Gastroesophageal sphincter (tissue), 3 donors: Measurements from ENCODE around the gene TP53TG5.

ENCODE experiments used
- CTCF ChIP-seq, 4 experiments: fragments of 200-600 bp in 2 of 4; fragments of 450-650 bp in 2 of 4; sonication (generic) in 1 of 4; IDR thresholded peaks; one replicate each; pipeline ENCODE4 v1.5.1; 2017 to 2019; ENCODE audit warnings: antibody characterized with exemption in 4 of 4, mild to moderate bottlenecking in 2 of 4, moderate library complexity in 2 of 4
- EP300 ChIP-seq: sonication (generic); formaldehyde crosslinking; IDR thresholded peaks from one replicate; pipeline ENCODE4 v1.6.1; 2017; ENCODE audit warnings: antibody characterized with exemption, mild to moderate bottlenecking
- POLR2A ChIP-seq, 2 donors: fragments of 450-650 bp; IDR thresholded peaks; one replicate each; pipeline ENCODE4 v1.6.1; 2017; ENCODE audit warnings: antibody characterized with exemption in 2 of 2, mild to moderate bottlenecking in 2 of 2, moderate library complexity in 1 of 2
- POLR2AphosphoS5 ChIP-seq: sonication (generic); formaldehyde crosslinking; IDR thresholded peaks from one replicate; pipeline ENCODE4 v1.6.1; 2017; ENCODE audit warnings: antibody characterized with exemption

GRCh38 chr20:45366192-45366591 is 11.9 kb downstream of the TP53TG5 start:
- no peak for TF ChIP-seq POLR2A (IDR thresholded peaks at IDR 0.05)
- TF ChIP-seq CTCF (IDR thresholded peaks at IDR 0.05): no peak
- no peak for TF ChIP-seq EP300
- no peak for TF ChIP-seq POLR2AphosphoS5
